Fibroblast of mammary gland (primary cell): ENCODE measurements around the gene COL12A1.

Source experiments
- DNase-seq: peaks from one replicate; pipeline ENCODE4 v3.0.0-alpha.2; 2010; ENCODE audit warnings: low read depth
- H3K4me3 ChIP-seq: 2 replicates; pipeline ENCODE4 v1.5.1; 2011; ENCODE audit warnings: low read depth, mild to moderate bottlenecking, low read length, moderate library complexity; ENCODE audit not compliant: control insufficient read depth
- TF ChIP-seq, protein P1 (sequence below): conservative IDR thresholded peaks from 2 replicates; pipeline ENCODE4 v1.5.1; 2011; ENCODE audit warnings: low read depth, low read length, inconsistent platforms; ENCODE audit not compliant: control insufficient read depth, insufficient read depth

COL12A1 gene

DNA sequence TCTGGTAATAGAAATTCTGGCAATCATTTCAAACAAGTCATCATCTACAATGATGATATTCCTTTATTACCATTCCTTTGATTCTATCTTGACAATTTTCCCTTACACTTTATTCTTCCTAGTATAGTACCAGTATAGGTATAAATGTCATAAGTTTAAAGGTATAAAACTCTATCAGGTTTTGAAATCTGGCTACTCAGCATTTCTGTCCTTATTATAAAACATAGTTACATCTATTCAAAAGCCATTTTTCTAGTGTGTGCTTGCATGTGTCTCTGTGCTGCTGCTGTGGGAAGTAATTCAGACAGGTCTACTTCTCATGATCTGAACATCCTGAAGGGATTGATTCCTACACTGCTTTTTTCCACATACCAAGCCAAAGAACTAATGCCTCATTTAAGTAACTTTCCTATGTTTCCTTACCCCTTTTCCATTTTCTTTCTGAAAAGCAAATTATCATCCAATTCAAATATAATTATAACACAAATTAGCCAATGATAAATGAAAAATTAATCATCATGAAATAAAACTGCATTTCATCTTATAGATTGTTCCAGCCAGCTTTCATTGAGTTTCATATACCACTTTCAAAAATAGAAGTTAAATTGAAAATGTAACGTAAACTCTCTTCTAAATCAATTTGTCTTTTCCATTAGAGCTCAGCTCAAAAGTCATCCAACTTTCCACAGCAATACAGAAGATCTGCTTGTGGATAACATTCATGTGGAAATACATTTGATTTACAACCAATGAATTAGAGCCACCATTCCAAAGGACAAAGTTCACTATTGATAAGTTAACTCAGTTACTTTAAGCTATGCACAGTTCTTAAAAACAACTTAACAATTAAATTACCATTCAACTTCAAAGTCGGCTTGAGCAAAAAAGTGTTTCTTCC lies 35.9 kb downstream of the COL12A1 start:
- DNase-seq, result no peak
- no peak overlapping the region for H3K4me3 ChIP-seq
- TF ChIP-seq, protein P1, sequence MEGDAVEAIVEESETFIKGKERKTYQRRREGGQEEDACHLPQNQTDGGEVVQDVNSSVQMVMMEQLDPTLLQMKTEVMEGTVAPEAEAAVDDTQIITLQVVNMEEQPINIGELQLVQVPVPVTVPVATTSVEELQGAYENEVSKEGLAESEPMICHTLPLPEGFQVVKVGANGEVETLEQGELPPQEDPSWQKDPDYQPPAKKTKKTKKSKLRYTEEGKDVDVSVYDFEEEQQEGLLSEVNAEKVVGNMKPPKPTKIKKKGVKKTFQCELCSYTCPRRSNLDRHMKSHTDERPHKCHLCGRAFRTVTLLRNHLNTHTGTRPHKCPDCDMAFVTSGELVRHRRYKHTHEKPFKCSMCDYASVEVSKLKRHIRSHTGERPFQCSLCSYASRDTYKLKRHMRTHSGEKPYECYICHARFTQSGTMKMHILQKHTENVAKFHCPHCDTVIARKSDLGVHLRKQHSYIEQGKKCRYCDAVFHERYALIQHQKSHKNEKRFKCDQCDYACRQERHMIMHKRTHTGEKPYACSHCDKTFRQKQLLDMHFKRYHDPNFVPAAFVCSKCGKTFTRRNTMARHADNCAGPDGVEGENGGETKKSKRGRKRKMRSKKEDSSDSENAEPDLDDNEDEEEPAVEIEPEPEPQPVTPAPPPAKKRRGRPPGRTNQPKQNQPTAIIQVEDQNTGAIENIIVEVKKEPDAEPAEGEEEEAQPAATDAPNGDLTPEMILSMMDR, result no peak

DNA sequence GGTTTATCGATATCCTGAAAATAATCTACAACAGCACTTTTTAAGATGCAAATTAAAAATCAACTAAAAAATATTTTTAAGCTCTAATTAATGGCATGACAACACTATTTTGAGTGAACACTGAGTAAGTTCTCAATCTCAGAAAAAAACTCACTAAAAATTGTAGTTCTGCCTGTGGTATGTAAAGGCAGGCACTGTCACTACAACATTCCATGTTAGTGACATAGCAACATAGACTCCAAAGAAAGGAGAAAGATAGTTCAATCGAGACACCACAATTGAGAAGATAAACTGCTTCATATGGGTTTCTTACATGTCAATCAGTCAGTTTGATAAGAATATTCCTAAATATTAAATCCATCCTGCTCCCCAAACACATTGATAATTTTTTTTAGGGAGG lies 38.0 kb downstream of the COL12A1 start:
- TF ChIP-seq, protein P1, result no peak
- H3K4me3 ChIP-seq, result no peak overlapping the region
- DNase-seq, result no peak

DNA sequence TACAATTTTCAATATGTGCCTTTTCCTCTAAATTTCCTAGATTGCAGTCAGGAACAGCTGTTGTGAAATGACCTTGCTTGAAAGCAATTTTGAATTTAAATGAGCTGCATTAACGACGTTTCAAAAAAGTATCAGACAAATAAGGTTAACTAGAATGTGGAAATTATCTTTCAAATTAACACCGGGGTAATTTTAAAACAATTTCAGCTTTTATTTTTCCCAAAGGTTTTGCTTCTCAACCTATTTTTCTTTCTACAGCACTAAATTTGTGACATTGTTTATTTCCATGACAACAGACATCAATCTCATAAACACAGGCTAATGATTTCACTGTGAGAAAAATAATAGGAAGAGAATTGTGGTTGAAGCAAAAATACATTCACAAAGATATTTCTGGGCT lies 38.5 kb downstream of the COL12A1 start:
- DNase-seq, result no peak
- TF ChIP-seq, protein P1, result no peak
- H3K4me3 ChIP-seq, result no peak overlapping the region

DNA sequence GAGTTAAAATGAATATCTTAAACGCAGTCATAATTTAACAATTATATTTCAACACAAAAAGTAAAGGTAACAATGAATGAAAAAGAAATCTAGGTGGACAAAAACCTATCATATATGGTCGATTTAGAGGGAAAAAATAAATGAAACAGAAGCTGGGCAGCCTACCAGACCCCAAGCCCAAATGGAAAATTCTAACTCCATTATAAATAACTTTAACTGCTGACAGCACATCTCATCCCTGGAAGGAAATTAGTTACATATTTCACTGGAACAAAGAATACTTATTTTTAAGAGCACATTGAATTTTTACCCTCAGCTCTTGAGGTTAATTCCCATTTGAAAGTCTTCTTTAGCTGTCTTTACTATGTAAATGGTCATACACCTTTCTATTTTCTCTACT lies 39.1 kb downstream of the COL12A1 start:
- TF ChIP-seq, protein P1, result no peak
- H3K4me3 ChIP-seq, result no peak overlapping the region
- DNase-seq, result no peak

DNA sequence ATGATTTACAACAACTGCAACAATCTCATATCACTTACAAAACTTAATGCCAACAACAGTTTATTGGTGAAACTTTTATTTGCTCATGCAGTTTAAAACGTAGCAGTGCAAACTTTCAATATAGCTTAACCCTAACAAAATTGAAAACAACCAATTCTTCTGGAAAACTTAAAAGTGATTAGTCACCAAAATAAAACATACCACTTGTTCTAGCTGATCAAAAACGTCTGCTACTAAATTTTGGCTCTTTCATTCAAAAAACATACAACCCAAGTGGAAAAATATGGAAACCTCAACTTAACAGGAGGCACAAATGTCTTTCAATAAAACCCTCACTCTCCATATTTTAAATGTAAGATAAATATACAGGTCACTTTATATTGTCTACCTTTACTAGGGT lies 39.6 kb downstream of the COL12A1 start:
- H3K4me3 ChIP-seq, result no peak overlapping the region
- DNase-seq, result peak; percentile 43
- TF ChIP-seq, protein P1, result no peak

DNA sequence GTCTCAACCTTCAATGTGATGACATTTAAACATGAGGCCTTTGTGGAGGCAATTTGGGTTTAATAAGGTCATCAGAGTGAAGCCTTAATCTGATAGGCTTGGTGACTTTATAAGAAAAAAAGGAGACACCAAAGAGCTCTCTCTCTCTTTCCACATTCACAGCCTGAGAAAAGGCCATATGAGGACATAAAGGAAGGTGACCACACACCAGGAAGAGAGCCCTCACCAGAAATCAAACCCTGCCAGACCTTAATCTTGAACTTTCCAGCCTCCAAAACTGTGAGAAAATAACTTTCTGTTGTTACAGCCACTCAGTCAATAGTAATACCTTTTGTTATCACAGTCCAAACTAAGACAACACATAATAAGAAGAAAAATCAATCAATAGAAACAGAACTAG lies 47.7 kb downstream of the COL12A1 start:
- peak; percentile 19 for DNase-seq
- TF ChIP-seq, protein P1, result no peak
- no peak overlapping the region for H3K4me3 ChIP-seq
